Stimulated activated naive CD4-positive, alpha-beta T cell (primary cell): ENCODE results near the gene MAN2B2.

ENCODE experiments used
- DNase-seq, 6 experiments: peaks; one replicate each; lab custom pipeline; 2025; lab: John Stamatoyannopoulos, UW

The MAN2B2 gene

DNA sequence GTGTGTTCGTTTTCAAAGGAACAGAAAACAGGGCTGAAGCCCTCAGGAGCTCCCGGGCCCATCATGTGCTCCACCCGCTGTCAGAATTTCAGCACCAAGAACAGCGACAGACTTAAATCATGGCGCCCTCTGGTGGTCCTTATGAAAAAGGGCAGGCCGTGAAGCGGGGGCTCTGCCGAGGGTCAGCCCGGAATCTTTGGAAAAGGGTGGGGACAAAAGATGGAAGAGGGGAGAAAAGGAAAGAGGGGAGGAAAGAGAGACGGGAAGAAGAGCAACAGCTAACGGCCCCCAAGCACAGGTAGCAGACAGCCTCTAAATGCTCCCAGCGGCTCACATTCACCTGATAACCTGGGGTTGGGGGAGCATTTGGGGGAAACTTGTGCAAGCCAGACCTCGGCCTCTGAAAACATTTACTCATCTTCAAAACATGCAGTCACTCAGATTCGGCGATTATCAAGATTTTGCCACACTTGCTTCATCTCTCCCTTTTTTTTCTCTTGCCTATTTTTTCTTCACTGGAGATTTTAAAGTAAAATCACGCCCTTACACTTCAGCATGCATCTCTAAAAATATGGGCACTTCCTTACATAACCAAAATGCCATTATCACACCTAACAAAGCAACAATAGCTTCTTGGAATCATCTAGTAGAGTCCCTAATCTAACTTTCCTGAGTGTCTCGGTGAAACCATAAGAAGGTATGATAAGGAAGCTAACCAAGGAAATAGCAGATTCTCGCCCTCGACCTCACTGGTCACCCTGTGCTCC is 28.1 kb upstream of the MAN2B2 start:
- peak in 5 of 6 experiments; percentile 3 to 42 (median 13) for DNase-seq

DNA sequence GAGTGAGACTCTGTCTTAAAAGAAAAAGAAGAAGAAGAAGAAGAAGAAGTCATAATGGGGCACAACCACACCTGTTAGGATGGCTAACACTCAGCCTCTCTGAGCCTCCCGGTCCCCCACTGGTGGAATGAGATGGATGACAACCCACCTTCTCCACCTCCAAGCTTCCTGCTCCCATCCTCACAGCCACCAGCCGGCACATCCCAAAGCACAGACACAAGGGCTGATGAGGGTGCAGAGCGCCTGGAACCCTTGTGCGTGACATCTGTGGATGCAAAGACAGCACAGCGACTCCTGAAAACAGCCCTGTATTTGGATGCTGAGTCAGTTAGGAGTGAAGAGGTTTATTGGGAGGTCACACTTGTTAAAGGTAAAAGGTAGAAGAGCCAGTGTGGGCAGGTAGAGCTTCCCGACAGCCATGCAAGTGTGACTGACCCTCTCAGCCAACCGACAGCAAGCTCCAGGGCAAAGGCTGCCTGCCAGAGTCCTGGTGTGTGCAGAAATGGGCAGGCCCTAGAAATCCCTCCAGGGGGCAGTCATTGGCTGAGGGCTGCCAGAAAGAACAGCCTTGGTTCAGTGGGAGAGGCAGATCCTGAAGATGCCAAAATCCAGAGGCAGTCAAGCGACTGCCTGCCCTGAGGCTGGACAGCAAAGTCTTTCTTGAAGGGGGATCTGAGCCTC is 26.6 kb upstream of the MAN2B2 start:
- no peak for DNase-seq

DNA sequence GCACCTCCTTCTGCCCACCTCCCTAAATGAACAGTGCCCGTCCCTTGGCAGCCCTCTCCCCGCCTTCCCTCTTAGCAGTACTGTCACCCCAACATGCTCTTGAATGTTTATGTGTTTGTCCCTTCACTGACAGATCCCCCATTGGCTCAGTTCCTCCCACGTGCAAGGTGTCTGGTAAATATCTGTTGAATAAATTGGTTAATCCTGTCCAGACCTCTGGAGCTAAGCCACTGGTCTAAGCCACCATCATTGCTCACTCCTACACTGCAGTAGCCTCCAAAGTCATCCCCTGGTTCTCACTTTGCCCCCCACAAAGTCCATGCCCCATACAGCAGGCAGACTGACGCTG is 26.1 kb upstream of the MAN2B2 start:
- no peak for DNase-seq

DNA sequence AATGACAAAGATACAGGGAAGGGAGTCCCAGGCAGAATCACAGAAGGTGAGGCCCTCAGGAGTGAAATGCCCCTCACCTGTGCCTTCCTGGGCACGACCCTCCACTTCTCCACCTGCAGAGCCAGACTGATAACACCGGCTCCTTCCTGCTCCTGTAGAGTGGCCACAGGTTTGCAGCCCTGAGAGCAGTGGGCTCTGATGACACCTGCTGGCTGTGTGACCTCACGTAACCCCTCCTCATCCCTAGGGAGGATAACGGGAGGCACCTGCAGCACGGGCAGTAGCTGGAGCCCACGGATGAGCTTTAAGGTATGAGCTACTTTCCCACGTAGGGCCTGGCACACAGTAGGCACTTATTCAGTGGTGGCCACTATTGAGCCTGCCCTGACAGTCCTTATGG is 25.5 kb upstream of the MAN2B2 start:
- no peak for DNase-seq

DNA sequence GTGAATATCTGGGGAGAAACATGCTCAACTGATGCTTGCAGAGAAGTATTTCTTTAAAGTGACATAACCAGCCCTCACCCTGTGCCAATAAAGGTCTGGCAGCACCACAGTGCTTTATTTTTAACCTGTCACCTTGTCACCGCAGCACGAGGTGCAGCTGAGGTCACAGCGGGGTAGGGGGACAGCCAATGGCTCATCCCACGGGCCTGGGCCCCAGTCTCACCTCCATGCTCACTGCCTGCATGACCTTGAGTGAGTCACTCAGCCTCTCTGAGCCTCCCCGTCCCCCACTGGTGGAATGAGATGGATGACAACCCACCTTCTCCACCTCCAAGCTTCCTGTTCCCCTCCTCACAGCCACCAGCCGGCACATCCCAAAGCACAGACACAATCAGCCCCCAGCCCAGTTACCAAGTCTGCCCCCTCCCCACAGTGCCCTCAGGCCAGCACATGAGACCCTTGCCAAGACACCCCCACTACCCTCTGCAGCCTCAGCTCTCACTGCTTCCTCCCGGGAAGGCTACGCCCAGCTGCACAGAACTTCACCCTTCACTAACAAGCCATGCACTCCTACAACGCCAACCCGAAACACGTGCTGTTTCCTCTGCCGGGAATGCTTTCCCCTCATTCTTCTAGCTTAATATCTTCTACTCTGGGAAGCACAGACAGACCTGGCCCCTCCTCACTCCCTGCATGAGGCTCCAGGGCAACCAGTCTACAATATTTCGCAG is 24.9 kb upstream of the MAN2B2 start:
- no peak for DNase-seq

DNA sequence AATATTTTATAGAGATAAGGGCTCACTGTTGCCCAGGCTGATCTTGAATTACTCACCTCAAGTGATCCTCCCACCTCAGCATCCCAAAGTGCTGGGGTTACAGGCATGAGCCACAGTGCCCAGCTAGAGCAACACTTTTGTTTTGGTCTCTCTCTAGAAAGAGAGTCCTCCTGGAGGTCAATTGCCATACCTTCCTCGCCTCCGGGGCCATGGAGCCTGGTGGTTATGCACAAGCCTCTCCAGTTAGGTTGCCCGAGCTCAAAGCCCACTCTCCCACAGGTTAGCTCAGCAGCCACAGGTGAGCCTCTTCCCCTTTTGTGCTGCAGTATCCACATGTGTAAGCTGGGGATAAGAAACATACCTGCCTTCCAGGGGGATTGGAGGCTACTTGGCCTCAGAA is 24.2 kb upstream of the MAN2B2 start:
- no peak for DNase-seq

DNA sequence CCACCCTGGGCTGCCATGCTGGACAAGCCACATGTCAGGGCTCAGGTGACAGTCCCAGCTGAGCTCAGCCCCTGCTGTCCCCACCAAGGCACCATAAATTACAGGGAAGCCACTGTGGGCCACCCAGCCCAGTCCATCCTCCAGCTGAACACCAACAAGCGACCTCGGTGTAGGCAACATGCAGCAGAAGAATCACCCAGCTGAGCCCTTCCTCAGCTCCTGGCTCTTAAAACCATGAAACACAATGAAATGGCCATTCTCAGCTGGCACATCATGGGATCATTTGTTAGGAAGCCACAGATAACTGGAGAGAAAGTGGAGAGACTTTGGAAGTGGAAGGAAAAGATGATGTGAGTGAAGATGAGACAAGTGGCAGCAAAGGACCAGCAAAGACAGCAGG is 23.3 kb upstream of the MAN2B2 start:
- no peak for DNase-seq

DNA sequence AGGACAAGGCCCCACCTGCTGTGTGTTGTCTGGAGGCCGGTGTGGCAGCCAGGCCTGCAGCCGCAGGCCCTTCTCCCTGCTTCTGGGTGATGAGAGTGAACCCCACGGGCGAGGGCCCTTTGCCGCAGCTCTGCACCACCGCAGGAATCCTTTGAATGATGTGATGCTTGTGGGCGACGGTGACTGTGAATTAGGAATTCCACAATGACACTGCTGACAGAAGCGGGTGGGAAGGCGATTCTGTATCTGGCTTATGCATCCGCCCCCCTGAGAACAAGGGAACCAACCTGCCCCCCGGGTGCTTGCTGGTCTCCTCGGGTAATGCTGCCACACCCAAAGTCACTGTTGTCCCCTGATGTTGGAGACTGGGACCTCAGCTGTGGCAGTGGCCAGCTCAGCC is 19.5 kb upstream of the MAN2B2 start:
- no peak for DNase-seq

DNA sequence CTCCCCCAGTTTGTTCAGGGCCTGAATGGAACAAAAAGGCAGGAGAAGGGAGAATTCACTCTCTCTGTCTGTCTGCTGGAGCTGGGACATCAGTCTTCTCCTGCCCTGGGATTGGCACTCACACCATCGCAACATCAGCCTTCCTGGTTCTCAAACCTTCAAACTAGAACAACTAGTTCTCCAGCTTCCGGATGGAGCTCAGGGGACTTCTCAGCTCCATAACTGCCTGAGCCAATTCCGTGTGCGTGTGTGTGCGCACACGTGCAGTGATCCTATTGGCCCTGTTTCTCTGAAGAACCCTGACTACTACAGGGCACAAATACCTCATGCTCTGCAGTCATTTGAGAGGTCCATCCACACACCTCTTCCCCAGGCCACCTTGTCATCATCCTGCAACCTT is 18.7 kb upstream of the MAN2B2 start:
- DNase-seq, result no peak

DNA sequence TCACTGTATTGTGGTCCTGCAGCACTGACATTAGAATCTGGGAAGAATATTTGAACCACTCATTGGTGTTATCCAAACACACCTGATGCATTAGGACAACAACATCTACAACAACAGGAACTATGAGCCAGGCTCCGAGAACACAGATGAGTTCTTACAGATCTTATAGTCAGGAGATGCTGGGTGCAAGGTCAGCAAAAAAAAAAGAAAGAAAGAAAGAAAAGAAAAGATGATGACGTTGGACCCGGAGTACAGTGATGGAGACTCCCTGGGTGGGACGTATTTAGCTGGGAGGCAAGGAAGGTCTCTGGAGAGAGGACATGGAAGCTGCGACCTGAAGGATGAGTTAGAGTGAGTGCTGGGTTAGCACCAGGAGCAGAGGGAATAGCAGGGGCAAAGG is 17.8 kb upstream of the MAN2B2 start:
- no peak for DNase-seq

DNA sequence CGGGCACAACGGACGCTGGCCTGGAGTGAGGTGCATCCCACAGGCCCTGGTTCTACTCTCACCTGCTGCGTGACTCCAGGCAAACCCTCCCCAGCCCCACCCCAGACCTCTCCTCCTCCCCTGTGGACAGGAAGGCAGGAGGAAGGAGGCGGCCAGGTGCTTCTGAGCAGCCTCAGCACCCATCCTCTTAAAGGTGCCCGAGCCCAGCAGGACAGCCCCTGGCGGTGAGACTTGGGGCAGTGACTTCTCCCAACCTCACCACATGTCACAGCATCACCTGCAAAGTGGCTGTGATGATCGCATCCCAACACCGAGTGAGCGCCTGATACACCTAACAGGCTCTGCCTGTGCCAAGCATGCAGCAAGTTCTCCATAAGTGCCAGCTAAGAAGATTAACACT is 17.1 kb upstream of the MAN2B2 start:
- no peak for DNase-seq

DNA sequence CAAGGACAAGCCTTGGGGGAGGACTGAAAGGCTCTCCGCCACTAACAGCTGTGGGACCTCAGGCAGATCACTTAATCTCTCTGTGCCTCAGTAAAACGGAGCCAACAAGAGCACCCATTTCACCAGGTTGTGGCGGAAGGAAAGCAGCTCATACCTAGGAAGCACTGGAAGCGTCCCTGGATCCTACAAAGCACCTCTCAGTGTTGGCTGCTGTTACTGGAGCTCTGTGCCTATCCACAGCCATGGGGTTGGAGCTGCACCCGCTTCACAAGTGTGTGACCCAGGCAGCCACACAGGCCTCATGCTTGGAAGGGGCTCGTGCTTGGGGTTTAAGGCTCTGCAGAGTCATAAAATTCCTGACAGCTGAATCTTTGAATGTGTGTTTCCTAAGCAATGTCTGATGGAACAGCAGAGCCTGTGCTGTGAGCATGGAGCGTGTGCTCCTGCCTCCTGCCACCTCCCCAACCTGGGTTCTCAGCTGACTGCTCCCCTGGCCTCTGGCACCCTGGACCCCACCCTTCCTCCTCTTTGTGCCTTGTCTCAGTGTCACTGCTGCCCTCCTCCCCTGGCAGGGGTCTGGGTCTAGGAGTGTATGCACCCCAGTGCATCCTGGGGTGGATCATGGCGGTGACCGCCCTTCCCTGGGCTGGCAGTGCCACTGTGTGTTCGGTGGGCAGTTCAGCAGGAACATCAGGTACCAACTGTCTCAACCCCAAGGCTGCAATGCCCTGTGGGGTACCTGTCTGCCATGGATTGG is 14.4 kb upstream of the MAN2B2 start:
- no peak for DNase-seq

DNA sequence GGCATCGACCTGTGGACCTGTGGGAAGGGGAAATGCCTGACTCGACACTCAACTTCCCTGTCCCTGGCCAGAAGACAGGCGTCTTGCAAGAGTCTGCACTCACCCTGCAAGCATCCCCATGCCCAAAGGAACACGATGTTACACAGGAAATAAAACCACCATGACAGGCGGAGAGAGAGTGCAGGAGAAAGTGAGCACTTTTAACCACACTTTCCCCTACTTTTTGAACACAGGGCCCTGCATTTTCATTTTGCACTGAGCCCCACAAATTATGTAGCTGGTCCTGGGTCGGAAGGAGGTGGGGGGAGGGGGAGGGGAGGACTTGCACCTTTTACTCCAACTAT is 13.8 kb upstream of the MAN2B2 start:
- DNase-seq, result no peak

DNA sequence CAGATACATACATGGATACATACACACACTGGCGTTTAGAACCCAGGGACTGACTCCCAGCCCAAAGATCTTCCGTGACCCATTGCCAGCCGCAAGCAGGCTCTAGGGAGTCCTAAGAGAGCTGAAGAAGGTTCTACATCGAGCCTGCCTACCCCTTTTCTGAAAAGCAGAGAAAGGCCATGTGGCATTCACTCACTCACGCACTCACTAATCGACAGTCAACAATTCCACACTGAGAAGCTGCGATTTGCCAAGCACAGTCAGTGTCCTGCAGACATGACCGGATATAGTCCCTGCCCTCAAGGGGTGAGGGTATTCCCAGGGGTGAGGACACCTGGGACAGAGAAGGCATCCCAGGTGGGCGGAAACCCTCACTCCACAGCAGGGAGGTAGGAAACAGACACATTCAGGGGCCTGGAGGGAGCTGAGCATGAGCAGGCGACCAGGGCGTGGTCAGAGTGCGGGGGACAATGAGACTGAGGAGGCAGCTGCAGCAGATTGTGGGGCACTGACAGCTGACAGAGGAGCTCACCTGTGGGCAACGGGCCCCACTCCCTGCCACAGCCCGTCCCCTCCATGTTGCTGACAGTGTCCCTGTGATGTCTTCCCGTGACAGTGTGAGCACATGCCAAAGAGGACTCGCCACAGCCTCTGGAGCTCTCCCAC is 13.2 kb upstream of the MAN2B2 start:
- DNase-seq, result no peak

DNA sequence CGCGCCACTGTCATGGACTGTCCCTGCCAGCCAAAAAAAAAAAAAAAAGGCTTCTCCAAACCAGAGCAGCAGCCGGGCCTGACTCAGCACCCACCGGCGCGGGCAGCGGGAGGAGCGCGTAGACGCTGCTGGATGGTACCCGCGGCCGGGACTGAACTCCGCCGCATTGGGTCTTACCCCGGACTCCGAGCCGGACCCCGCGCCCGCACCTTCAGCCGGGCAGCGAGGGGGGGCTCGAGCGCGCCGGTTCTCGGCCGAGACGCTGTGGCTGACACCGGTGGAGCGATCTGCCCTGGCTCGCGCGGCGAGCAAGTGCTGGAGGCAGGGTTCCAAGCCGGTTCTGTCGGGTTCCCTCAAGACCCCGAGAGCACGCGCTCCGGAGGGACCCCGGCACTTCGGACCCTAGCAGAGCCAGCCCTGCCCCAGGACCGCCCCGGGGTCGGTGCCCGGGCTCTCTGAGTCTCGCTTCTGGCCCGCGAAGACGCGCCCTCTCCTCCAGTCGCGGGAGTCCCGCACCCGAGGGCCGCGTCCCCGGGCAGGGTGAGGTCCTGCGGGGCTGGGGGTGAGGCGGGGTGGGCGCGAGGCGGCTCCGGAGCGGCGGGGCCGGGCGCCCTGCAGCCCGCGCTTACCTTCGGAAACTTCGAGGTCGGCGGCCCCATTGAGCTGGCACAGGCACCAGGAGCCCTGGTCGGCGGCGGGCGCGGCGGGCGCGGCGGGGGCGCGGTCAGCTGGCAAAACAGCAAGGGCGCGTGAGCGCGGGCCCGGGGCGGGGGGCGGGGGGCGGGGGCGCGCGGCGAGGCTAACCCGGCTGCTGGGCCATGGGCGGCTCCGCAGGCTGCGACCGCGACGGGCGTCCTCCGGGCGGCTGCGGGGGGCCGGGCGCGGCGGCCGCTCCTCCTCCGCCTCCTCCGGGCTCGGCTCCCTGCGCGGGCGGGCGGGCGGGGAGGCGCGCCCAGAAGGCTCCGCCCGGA is 11.8 kb upstream of the MAN2B2 start:
- peak in 1 of 6 experiments; percentile 31 for DNase-seq

DNA sequence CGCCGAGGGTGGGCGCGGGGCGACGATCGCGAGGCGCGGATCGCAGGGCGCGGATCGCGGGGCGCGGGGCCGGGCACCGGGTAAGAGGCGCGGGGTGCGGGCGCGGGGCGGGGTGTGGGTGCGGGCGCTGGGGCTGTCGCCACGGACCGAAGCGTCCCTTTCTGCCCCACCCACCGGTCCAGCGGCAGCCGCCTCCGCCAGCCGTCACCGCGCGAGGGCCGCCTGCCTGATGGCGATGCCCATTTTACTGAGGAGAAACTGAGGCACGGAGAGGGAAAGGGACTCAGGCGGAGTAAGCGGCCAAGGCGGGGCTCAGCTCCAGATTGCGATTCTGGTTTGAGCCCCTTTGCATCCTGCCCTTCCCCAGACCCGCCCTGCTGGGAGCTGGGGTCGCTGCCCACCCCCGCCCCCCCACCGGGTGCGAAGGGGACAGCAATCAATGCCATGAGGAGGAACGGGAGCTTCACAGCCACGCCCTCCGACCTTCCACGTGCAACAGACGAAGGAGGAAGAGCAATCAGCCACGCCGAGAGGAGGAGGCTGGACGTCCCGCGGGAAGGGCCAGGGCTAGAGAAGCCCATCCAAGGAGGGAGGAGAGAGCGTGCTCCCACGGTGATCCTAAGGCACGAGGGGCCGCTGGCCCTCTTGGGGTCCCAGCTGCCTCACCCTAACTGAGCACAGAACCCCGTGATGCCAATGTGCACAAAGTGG is 10.9 kb upstream of the MAN2B2 start:
- DNase-seq, result no peak

DNA sequence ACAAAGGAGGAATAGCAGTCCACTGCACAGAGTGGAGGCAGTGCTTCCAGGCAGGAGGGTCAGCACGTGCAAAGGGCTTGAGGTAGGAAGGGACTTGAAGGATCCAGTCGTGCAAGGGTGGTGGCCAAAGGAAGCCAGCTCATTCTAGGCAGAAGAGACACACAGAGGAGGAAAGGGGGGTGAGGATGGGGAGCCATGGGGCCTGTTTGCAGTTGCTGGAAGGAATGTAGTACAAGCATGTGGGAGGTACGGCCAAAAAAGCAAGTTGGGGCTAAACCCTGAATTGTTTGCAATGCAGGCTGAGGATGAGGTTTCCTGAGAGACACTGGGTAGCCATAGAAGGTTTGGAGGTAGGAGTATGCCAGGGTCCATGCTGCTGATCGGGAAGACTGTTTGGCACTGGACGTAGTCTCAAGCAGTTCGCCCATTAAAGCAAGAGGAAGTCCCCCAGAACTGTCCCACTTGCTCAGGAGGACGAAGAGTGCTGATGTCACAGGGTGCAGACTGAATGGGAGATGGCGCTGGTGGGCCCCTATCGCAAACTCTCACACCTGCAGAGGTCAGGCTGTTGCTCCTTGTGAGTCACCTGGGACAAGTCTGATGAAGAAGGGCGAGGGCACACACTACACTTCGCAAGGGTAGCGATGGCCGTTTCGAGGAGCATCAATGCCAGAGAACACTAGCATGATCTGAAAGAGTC is 9.1 kb upstream of the MAN2B2 start:
- DNase-seq, result no peak

DNA sequence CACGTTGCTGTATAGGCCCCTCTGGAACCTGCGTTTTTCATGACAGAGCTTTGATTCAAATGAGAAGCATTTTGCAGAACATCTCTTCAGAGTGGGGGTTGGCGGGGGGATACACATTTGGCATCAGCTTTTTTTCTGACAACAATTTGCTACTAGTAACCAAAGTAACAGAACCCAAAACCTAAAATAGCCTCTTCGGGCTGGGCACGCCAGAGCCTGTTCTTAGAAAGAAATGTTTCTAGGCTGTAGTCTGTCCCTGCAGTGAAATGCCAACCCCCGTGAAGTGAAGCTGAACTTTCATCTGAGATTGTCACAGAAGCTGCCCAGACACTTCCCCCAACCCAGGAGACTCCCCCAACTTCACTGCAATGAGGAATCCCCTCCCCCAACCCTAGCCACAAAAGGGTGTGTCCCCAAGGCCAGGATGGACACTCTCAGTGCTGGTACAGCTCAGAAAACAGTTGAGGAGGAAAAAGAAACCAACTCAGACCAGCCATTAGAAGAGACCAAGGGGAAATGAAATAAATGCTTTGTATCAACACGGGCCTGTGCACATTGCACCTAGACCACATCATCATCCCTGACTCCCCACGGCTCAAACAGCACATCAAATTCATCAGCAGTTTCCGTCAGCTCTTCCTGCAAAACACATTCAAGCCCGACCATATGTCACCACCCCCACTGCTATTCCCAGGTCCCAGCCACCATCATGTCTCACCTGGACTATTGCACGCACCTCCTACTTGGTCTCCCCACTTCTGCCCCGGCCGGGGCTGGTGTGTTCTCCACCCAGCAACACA is 8.4 kb upstream of the MAN2B2 start:
- DNase-seq, result no peak

DNA sequence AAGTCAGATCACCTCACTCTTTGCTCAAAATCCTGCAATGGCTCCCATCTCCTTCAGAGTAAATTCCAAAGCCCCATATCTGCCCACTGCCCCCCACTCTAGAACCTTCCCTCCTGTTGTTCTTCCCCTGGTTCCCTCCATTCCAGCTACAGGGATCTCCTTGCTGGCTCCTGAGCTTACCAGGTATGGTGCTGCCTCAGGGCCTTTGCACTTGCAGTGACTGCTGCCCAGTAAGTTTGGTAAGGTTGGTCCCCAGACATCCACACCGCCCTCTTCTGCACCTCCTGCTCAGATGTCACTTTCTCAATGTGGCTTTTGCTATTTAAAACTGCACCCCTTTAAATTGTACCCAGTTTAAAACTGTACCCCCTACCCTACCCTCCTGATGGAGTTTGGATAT is 7.8 kb upstream of the MAN2B2 start:
- DNase-seq, result no peak
